ENCODE measurements around the gene SH3BGRL.
A peak's percentile ranks its signal among the peaks of the same experiment; 100 is the strongest.

DNA sequence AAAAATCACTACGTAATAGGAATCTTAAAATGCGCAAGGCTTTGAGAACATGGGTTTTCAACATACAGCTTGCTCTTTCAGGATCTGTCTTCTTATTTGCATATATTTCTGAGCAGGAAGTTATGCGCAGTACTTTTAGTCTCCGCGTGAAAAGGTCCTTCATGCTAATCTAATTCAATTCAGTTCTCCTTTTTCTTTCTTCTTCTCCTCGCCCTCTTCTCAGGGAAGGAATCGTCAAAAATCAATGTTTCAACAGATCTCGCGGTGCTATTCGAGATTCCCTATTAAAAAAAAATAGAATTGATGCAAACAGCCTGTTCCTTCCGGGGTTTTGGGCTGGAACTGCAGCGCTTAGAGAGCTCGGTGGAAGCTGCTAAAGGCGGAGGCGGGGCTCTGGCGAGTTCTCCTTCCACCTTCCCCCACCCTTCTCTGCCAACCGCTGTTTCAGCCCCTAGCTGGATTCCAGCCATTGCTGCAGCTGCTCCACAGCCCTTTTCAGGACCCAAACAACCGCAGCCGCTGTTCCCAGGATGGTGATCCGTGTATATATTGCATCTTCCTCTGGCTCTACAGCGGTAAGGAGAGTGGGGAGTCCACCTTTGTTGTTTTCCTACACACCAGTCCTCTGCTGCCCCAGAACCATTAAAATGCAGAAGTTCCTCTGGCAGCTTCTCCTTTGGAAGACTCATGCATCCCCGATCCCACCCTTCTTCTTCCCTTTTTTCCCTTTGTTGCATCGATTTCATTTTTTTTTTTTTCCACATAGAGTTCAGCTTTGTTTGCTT is at the start of gene SH3BGRL, which contains the start of gene HMGN5:
- TF ChIP-seq CTCF (IDR thresholded peaks at IDR 0.05) (peak in 2 of 6 experiments; percentile 6 to 29), POLR2A (IDR thresholded peaks at IDR 0.05) (peak in 1 of 2 donors; percentile 63)

All from adrenal gland (tissue), 5 donors.